Stimulated activated memory B cell treated with anti-CD40 and anti-IgM and Interleukin-4, amounts not matched to agents 10 μg/mL and 1 μg/mL and 100 μg/mL, for 72 hours (primary cell): ENCODE data around the gene PPP1R14B.

ENCODE experiments used
- ATAC-seq: fragments of 150-1000 bp; cut with Tn5 transposase; 2 replicates; pipeline ENCODE4 v1.10.0; 2021
- H3K27ac Mint-ChIP-seq: one replicate; pipeline ENCODE4 v1.8.0; 2022; ENCODE audit warnings: mild to moderate bottlenecking, mixed read lengths
- H3K27me3 Mint-ChIP-seq: one replicate; pipeline ENCODE4 v1.8.0; 2022; ENCODE audit warnings: mixed read lengths
- H3K36me3 Mint-ChIP-seq: one replicate; pipeline ENCODE4 v1.8.0; 2022; ENCODE audit warnings: mixed read lengths
- H3K4me1 Mint-ChIP-seq: one replicate; pipeline ENCODE4 v1.8.0; 2022; ENCODE audit warnings: mixed read lengths
- H3K4me3 Mint-ChIP-seq: one replicate; pipeline ENCODE4 v1.8.0; 2022; ENCODE audit warnings: mild to moderate bottlenecking, moderate library complexity, mixed read lengths
- H3K9me3 Mint-ChIP-seq: one replicate; pipeline ENCODE4 v1.8.0; 2022; ENCODE audit warnings: mixed read lengths

Gene PPP1R14B

DNA sequence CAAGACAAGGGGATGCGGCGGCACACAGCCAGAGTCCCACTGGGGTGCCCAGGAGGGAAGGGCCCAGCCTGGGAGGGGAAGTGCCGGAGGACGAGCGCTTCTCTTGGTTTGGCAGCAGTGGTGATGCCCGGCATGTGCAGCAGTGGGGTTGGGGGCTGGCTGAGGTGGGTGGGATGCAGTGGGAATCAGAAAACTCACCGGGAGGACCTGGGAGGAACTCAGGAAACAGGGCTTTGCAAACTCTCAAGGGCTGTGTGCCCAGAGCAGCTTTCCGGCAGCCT is 37.2 kb downstream of the PPP1R14B start:
- no peaks in the 10 kb centered on the region for H3K27me3 Mint-ChIP-seq
- peaks cover 73% of the 10 kb centered on the region for H3K4me1 Mint-ChIP-seq
- peaks cover 72% of the 10 kb centered on the region for H3K36me3 Mint-ChIP-seq
- H3K4me3 Mint-ChIP-seq = no peak overlapping the region
- peak overlapping the region; percentile 95 for H3K27ac Mint-ChIP-seq
- H3K9me3 Mint-ChIP-seq = no peaks in the 10 kb centered on the region
- no peak for ATAC-seq

DNA sequence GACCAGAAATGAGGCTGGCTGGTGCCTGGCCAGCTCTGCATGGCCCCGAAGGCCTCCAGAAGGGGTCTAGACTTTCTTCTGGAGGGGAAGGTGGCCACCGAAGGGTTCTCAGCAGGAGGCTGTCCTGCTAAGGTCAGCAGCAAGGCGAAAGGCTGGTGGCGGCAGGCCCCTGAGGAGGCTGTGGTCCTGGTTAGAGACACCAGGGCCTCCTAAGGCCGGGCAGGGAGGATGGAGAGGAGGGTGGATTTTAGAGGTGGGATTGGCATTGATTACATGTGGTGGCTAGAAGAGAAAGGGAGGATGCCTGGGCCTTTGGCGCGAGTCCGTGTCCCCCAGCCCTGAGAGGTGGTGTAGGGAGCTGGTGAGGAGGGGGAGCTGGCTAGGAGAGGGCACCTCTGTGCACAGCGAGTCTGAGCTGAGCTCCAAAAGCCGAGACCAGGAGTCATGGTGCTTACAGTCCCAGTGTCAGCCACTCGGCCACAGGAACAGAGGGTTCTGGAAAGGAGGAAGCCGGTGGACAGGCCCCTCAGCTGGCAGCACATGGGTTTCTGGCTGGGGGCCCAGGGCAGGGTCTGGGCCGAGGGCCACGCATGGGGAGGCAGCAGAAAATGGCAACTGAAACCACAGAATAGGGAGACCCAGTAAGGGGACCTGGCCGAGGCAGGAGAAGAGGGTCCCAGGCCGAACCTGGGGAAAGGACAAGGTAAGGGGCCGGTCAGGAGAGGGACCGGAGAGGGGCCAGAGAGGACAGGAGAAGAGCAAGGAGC is 37.8 kb downstream of the PPP1R14B start:
- peaks cover 74% of the 10 kb centered on the region for H3K4me1 Mint-ChIP-seq
- ATAC-seq = no peak
- H3K4me3 Mint-ChIP-seq = peak overlapping the region; percentile 30
- H3K27me3 Mint-ChIP-seq = no peaks in the 10 kb centered on the region
- H3K9me3 Mint-ChIP-seq = no peaks in the 10 kb centered on the region
- H3K36me3 Mint-ChIP-seq = peaks cover 72% of the 10 kb centered on the region
- H3K27ac Mint-ChIP-seq = peak overlapping the region; percentile 95

DNA sequence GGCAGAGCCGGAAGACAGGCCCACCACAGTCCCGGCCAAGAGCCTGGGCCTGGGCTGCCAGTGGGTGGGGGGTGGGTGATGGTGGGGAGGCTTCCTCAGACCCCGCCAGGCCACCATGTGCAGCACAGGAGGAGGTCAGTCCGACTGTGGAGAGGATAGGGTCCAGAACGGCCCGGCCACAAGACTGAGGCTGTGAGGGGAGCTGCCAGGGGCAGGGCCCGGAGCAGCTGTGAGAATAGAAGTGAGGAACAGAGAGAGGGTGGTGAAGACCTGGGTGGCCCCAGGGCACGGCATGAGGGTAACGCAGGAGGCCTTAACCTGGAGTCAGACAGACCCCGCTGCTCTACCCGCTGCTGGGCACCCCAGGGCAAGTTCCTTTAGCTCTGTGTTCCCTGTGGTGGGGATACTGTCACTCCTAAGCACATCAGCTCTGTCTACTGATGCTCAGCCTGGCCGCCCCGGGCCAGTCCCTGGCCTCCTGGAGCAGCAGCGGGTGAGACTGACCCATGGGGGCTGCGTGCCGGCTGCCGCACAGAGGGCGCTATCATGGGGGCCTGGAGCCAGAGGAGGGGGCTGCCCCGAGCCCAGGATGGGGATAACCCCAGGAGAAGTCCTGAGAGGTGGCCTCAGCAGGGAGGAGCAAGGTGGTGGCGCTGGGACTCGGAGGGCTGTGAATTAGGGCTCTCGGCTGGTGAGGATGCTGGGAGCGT is 38.5 kb downstream of the PPP1R14B start:
- Mint-ChIP-seq H3K9me3 (no peaks in the 10 kb centered on the region), H3K4me1 (peaks cover 75% of the 10 kb centered on the region), H3K27me3 (no peaks in the 10 kb centered on the region), H3K4me3 (peak overlapping the region; percentile 89), H3K27ac (peak overlapping the region; percentile 95), H3K36me3 (peaks cover 75% of the 10 kb centered on the region)
- no peak for ATAC-seq

DNA sequence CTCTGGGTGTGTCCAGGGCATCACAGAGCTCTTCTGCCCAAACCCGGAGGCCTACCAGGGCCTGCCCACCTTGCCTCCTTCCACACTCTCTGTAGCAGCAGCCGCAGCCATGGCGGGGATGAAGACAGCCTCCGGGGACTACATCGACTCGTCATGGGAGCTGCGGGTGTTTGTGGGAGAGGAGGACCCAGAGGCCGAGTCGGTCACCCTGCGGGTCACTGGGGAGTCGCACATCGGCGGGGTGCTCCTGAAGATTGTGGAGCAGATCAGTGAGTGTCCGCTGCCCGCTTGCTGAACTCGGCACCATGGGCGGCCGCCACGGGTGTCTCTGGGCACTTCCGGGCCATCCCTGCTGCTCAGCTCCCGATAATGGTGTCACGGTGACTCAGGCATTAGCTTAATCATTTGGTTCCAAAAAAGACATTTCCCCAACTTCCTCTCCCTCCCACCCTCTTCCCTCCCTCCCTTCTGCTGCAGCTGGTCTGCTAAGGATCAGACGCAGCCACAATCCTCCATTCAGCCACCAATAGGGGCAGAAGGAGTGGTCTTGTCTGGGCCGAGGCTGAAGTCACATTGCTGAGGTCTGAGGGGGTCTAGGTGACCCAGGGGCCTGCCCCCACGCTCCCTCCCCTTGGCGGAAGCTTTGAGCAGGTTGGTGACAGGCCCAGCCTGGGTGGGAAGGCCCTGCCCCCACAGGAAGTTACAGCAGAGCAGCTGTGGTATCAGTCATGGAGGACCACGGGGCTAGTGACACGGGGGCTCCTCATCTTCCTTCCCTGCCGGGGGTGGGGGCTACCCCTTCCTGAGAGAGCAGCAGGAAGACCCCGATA is 39.3 kb downstream of the PPP1R14B start:
- Mint-ChIP-seq H3K9me3 (no peaks in the 10 kb centered on the region), H3K36me3 (peaks cover 74% of the 10 kb centered on the region), H3K4me3 (peak overlapping the region; percentile 89), H3K27ac (peak overlapping the region; percentile 95), H3K4me1 (peaks cover 71% of the 10 kb centered on the region), H3K27me3 (no peaks in the 10 kb centered on the region)
- peak; percentile 86 for ATAC-seq

DNA sequence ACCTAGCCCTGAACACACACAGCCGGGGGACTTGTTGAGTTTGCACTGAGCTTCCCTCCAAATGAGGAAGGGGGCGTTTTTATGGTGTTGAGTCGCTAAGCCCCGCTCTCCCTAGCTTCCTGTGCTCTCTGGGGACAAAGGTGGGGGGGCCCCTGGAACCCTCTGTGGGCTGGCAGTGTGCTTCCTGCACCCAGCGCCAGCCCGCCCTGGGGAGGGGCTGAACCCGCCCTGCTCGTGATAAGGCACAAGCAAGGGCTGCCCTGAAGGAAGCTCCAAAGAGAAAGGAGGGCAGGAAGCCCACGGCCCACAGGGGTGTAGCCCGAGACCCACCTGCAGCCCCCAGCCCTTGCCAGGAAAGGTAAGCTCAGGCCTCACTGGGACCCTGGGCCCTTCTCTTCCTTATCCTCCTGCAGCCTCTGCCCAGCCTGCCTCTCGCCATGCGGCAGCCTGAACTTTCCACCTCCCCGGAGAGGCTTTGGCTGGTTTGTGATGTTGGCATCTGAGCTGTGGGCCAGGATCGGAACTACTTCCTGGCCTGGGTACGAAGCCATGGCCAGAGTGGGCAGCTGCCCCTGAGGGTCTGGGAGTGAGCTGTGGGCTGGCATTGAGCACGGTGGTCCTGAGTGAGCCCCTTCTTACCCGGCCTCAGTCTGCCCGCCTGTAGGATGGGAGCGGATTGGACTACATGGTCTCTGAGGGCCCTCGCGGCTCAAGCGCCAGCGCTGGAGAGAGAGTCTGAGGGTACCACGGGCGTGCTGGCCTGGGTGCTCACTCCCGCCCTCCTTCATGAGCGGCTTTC is 40.1 kb downstream of the PPP1R14B start, which contains the start of gene FERMT3:
Gene FERMT3 (plus strand): TSS at position 265 of the 799 bp plus-strand sequence. CDS start 644 bp downstream, outside the sequence.
- peak; percentile 79 for ATAC-seq
- Mint-ChIP-seq H3K4me1 (peaks cover 63% of the 10 kb centered on the region), H3K27ac (peak within 1 kb of the TSS; percentile 95), H3K27me3 (no peaks in the 10 kb centered on the region), H3K36me3 (peaks cover 69% of the 10 kb centered on the region), H3K4me3 (peak within 1 kb of the TSS; percentile 89), H3K9me3 (no peaks in the 10 kb centered on the region)

DNA sequence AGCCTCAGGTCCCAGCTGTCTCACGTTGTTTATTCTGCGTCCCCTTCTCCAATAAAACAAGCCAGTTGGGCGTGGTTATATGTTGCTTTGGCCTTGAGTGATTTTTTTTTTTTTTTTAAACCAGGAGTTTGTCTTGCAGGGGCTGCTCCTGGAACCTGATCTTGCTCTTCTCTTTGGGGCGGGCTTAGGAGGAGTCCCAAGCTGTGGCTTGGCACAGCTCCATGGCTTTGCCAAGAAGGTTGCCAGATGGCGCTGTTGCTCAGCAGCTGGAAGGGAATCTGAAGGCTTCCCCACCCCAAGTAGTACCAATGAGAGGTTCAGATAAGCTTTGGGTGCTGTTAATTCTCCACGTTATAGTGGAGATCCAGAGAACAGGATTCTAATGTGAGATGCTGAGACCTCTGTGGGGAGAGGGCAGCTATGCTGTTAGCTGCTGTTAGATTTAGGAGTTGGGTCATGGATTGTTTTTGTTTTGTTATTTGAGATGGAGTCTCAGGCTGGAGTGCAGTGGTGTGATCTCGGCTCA is 42.2 kb downstream of the PPP1R14B start:
- H3K27me3 Mint-ChIP-seq = no peaks in the 10 kb centered on the region
- H3K4me1 Mint-ChIP-seq = peaks cover 54% of the 10 kb centered on the region
- ATAC-seq = peak; percentile 49
- peak overlapping the region; percentile 95 for H3K27ac Mint-ChIP-seq
- H3K9me3 Mint-ChIP-seq = no peaks in the 10 kb centered on the region
- peaks cover 69% of the 10 kb centered on the region for H3K36me3 Mint-ChIP-seq
- H3K4me3 Mint-ChIP-seq = peak overlapping the region; percentile 27

DNA sequence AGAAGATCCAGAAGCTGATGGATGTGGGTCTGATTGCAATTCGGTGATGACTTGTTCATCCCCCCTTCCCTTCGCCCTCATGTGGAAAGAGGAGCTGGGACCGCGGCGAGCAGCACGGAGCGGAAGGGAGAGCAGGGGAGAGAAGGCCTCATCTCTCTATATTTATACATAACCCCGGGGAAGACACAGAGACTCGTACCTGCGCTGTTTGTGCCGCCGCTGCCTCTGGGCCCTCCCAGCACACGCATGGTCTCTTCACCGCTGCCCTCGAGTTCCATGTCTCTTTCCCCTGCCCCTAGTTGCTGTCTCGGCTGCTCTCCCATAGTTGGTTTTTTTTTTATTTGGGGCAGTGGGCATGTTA is 42.7 kb downstream of the PPP1R14B start:
- Mint-ChIP-seq H3K27me3 (no peaks in the 10 kb centered on the region), H3K4me3 (no peak overlapping the region), H3K27ac (peak overlapping the region; percentile 95), H3K4me1 (peaks cover 49% of the 10 kb centered on the region), H3K9me3 (no peaks in the 10 kb centered on the region), H3K36me3 (peaks cover 66% of the 10 kb centered on the region)
- ATAC-seq = no peak

DNA sequence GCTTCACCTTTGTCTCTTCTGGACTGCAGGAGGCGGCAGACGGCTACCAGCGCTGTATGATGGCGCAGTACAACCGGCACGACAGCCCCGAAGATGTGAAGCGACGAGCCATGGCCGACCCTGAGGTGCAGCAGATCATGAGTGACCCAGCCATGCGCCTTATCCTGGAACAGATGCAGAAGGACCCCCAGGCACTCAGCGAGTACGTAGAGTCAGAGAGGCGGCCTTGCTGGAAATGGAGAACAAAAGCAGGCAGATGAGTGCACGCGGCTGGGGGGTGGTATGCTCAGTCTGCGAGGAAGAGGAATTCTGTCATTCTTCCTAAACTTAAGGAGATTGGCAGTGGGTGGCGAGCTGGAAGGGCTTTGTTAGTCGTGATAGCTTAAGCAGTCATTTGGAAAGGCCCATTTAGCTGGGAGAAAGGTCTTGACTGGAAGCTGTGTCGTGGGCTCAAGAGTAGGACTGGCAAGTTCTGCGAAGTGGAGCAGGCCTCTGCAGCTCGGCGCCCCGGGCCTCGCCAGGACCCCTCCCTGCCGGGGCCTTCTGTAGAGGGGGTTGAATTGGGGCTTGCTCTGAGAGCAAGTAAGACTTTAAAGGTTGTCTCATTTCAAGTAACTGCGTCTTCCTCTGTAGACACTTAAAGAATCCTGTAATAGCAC is 43.2 kb downstream of the PPP1R14B start:
- no peak for ATAC-seq
- Mint-ChIP-seq H3K36me3 (peaks cover 66% of the 10 kb centered on the region), H3K9me3 (no peaks in the 10 kb centered on the region), H3K4me3 (no peak overlapping the region), H3K27me3 (no peaks in the 10 kb centered on the region), H3K4me1 (peaks cover 44% of the 10 kb centered on the region), H3K27ac (peak overlapping the region; percentile 95)

DNA sequence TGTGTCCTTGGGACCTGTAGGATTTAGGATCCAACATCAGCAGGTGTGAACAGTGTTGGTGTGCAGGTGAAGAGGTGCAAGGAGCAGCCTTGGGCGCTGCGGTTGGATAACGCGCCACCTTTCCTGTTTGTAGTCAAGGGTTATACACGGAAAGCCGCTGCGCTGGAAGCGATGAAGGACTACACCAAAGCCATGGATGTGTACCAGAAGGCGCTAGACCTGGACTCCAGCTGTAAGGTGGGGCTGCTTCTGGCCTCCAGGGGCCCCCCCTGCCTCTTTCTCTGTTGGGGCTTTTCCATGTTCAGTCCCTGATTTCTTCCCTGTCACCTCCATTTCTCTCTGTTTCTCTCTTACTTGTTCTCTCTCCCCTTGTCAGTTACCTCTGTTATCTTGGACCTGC is 43.8 kb downstream of the PPP1R14B start:
- Mint-ChIP-seq H3K36me3 (peaks cover 66% of the 10 kb centered on the region), H3K27me3 (no peaks in the 10 kb centered on the region), H3K9me3 (no peaks in the 10 kb centered on the region), H3K27ac (no peak overlapping the region), H3K4me3 (no peak overlapping the region), H3K4me1 (peaks cover 39% of the 10 kb centered on the region)
- ATAC-seq = no peak

DNA sequence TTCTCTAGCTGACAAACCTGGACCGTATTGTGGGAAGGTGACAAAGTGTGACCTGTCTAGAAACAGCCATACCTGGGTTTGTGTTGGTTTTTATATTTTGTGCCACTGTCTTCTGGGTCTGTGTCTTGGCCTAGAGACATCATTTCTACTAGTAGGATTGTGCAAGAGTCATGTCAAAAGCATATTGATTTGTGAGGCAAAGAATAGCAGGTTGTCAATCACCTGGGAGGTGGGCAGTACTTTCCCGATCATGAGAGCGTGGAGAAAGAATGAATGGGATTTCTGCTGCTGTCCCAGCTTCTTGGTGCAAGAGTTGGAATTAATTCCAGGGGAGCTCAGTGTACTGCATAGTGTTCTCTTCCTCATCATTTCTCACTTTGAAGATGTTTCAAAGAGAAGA is 45.2 kb downstream of the PPP1R14B start:
- H3K9me3 Mint-ChIP-seq = no peaks in the 10 kb centered on the region
- H3K4me1 Mint-ChIP-seq = peaks cover 34% of the 10 kb centered on the region
- H3K27ac Mint-ChIP-seq = no peak overlapping the region
- peaks cover 67% of the 10 kb centered on the region for H3K36me3 Mint-ChIP-seq
- no peak overlapping the region for H3K4me3 Mint-ChIP-seq
- H3K27me3 Mint-ChIP-seq = no peaks in the 10 kb centered on the region
- no peak for ATAC-seq

DNA sequence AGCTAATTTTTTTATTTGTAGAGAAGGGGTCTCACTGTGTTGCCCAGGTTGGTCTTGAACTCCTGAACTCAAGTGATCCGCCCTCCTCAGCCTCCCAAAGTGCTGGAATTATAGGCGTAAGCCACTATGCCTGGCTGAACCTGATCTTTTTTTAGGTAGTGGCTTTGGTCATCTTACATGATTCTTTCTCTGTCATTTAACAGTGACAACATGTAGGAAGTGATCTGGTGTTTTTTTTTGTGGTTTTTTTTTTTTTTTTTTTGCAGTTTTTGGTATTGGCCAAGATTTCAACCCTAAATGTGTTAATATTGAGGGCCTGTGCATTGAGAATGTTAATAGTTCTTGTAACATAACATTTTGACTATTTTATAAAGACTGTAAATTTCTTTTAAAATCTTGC is 48.2 kb downstream of the PPP1R14B start:
- Mint-ChIP-seq H3K9me3 (no peaks in the 10 kb centered on the region), H3K36me3 (peaks cover 79% of the 10 kb centered on the region), H3K4me1 (peaks cover 6% of the 10 kb centered on the region), H3K27ac (no peak overlapping the region), H3K4me3 (no peak overlapping the region), H3K27me3 (no peaks in the 10 kb centered on the region)
- ATAC-seq = no peak

DNA sequence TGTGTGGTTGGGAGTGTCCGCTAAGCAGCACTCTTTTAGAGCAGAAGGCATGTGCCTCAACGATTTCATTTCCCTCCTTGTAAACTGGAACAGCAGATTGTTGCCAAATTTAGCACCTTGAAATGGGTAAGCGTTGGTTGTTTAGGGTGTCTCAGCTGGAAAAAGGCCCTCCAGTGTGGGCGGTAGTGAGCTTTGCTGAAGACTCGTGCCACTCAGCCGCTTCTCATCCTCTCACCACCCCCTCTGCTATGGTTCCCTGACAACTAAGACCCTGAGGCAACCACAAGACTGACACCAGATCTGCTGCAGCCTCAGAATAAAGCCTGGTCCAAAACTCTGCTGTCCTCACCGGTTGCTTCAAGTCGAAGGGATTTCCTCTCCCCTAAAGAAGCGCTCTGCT is 50.1 kb downstream of the PPP1R14B start:
- H3K36me3 Mint-ChIP-seq = peaks cover 69% of the 10 kb centered on the region

More for the DNA sequence above, 50.1 kb downstream of the PPP1R14B start:
- Mint-ChIP-seq H3K9me3 (no peaks in the 10 kb centered on the region), H3K4me1 (no peaks in the 10 kb centered on the region), H3K27me3 (no peaks in the 10 kb centered on the region), H3K4me3 (no peak overlapping the region), H3K27ac (no peak overlapping the region)
- no peak for ATAC-seq
